Endothelial cell of umbilical vein (primary cell): ENCODE results near the gene ENOPH1. TPM values are rescaled to one million over a fixed set of nuclear protein-coding genes. Genes with fewer than 3 reads are reported as not detected.

Source experiments
- BruUV-seq: library from RNA; stranded (reverse); fragments of 400-500 nt; replicated peaks from 2 replicates; lab custom pipeline; 2021; lab: Mats Ljungman, UMichigan
- CTCF ChIA-PET: fragments of 300-600, 350-600 bp; sonication (Branson Sonifier 250); formaldehyde crosslinking; loops from one replicate; lab custom pipeline; 2021; ENCODE audit warnings: antibody characterized with exemption, inconsistent platforms; lab: Charles Lee
- POLR2A ChIA-PET: fragments of 300-600, 350-600 bp; sonication (Branson Sonifier 250); formaldehyde crosslinking; loops from one replicate; lab custom pipeline; 2021; ENCODE audit warnings: antibody characterized with exemption, inconsistent platforms; lab: Charles Lee
- DNase-seq: peaks from one replicate; pipeline ENCODE4 v3.0.0-alpha.2; 2011; ENCODE audit warnings: low read depth, low spot score
- FAIRE-seq: peaks from 2 replicates; lab custom pipeline; 2011; peaks lifted over from hg19 to GRCh38; lab: Jason Lieb, UNC
- H2AFZ ChIP-seq: 2 replicates; pipeline ENCODE4 v1.6.0; 2012; ENCODE audit warnings: low read depth, low read length, control low read depth, inconsistent platforms
- H3K27ac ChIP-seq: 2 replicates; pipeline ENCODE4 v1.5.1; 2011; ENCODE audit warnings: low read depth, mild to moderate bottlenecking, control low read depth, low read length, moderate library complexity; ENCODE audit not compliant: insufficient read depth
- H3K27me3 ChIP-seq, 2 experiments: 2 replicates each; pipeline versions ENCODE4 v1.6.0 to v1.6.1; 2011; ENCODE audit warnings: low read length in 2 of 2, mixed read lengths in 1 of 2; ENCODE audit not compliant: control insufficient read depth in 2 of 2, insufficient read depth in 2 of 2
- H3K36me3 ChIP-seq, 2 experiments: 2 replicates in 1 of 2; 3 replicates in 1 of 2; pipeline ENCODE4 v1.5.1; 2011; ENCODE audit warnings: low read length in 2 of 2, mild to moderate bottlenecking in 1 of 2, moderate library complexity in 1 of 2; ENCODE audit not compliant: control insufficient read depth in 2 of 2, insufficient read depth in 2 of 2; ENCODE audit errors: extremely low read depth in 1 of 2
- H3K4me1 ChIP-seq: 3 replicates; pipeline ENCODE4 v1.5.1; 2011; ENCODE audit warnings: mild to moderate bottlenecking, low read length; ENCODE audit not compliant: control insufficient read depth, insufficient read depth; ENCODE audit errors: extremely low read depth
- H3K4me2 ChIP-seq: 2 replicates; pipeline ENCODE4 v1.6.1; 2011; ENCODE audit warnings: low read length, control low read depth, mixed read lengths; ENCODE audit not compliant: insufficient read depth
- H3K4me3 ChIP-seq, 3 experiments: fragments of 200-600 bp in 1 of 3; sonication (generic), shearing (Covaris generic) in 1 of 3; replicated peaks in 1 of 3; 2 replicates each; pipeline ENCODE4 v1.5.1; 2011 to 2016; ENCODE audit warnings: control low read depth in 3 of 3, low read length in 3 of 3, mild to moderate bottlenecking in 2 of 3, inconsistent platforms in 1 of 3, low read depth in 1 of 3, moderate library complexity in 1 of 3; ENCODE audit not compliant: insufficient read depth in 1 of 3
- H3K79me2 ChIP-seq: 2 replicates; pipeline ENCODE4 v1.6.0; 2012; ENCODE audit warnings: low read length, inconsistent platforms; ENCODE audit not compliant: control insufficient read depth, insufficient read depth
- H3K9ac ChIP-seq: replicated peaks from 2 replicates; pipeline ENCODE3; 2011; ENCODE audit warnings: low read length, control low read depth; ENCODE audit not compliant: insufficient read depth; ENCODE audit errors: extremely low read depth
- H3K9me1 ChIP-seq: replicated peaks from 3 replicates; pipeline ENCODE4 v1.6.0; 2011; ENCODE audit warnings: mild to moderate bottlenecking, low read length; ENCODE audit not compliant: control insufficient read depth, insufficient read depth; ENCODE audit errors: extremely low read depth
- H3K9me3 ChIP-seq: replicated peaks from 2 replicates; pipeline ENCODE4 v1.5.1; 2012; ENCODE audit warnings: low read length, inconsistent platforms; ENCODE audit not compliant: control insufficient read depth, insufficient read depth
- H4K20me1 ChIP-seq: replicated peaks from 2 replicates; pipeline ENCODE3; 2011; ENCODE audit warnings: mild to moderate bottlenecking, low read length; ENCODE audit not compliant: control insufficient read depth, insufficient read depth; ENCODE audit errors: extremely low read depth
- CTCF ChIP-seq, 2 donors: IDR thresholded peaks; 1 replicate in 1 of 2; 2 replicates in 1 of 2; pipeline ENCODE4 v1.5.1; 2011; ENCODE audit warnings: low read length in 2 of 2, mild to moderate bottlenecking in 2 of 2, moderate library complexity in 2 of 2, control low read depth in 1 of 2, inconsistent platforms in 1 of 2, low read depth in 1 of 2; ENCODE audit not compliant: insufficient read depth in 1 of 2; ENCODE audit errors: extremely low read depth in 1 of 2
- EZH2 ChIP-seq: IDR thresholded peaks from 2 replicates; pipeline ENCODE4 v1.6.1; 2012; ENCODE audit warnings: borderline replicate concordance, low read depth, mild to moderate bottlenecking, moderate library complexity, low read length, inconsistent platforms; ENCODE audit not compliant: severe bottlenecking
- POLR2A ChIP-seq: IDR thresholded peaks from 2 replicates; pipeline ENCODE4 v1.6.1; 2012; ENCODE audit warnings: low read depth, mild to moderate bottlenecking, control low read depth, low read length
- POLR2AphosphoS5 ChIP-seq: IDR thresholded peaks from 2 replicates; pipeline ENCODE4 v1.6.1; 2012; ENCODE audit warnings: low read depth, mild to moderate bottlenecking, control low read depth, low read length, moderate library complexity; ENCODE audit not compliant: insufficient read depth
- dilution Hi-C: fragments of 300-500 bp; cut with MboI; formaldehyde crosslinking; loops from one replicate; pipeline ENCODE4 v1.15.0; 2019; ENCODE audit warnings: low sequenced_read_pairs; ENCODE audit not compliant: extremely low pct_ligation_motif_present
- intact Hi-C: fragments of 100-400 bp; cut with micrococcal nuclease; formaldehyde crosslinking; loops from one replicate; pipeline ENCODE4 v1.10.0; 2022
- polyA plus RNA-seq, 4 experiments: library from polyadenylated mRNA; depleted of rRNA in 3 of 4; stranded (reverse) in 3 of 4; unstranded in 1 of 4; fragments of >200 nt; gene quantifications; 2 replicates each; pipeline versions ENCODE4 v1.2.1 to v1.2.3, GENCODE V29; 2011 to 2012; ENCODE audit warnings: missing spikeins in 1 of 4
- total RNA-seq: library from RNA; stranded (reverse); gene quantifications from 2 replicates; pipeline ENCODE4 v1.2.3, GENCODE V29; 2021

Gene ENOPH1
- total and polyA plus RNA-seq, 2 donors (not counting 3 experiments of a cell fraction or from before 2014, with no cell fraction given) = 11.1 to 35.0 TPM

GRCh38 chr4:82428969-82429727 is 1.2 kb upstream of the ENOPH1 start:
- peak; percentile 95 for DNase-seq
- Histone ChIP-seq H3K4me1 (peaks cover 31% of the 10 kb centered on the region), H3K4me2 (peak overlapping the region; percentile 85), H3K9me3 (no peaks in the 10 kb centered on the region), H2AFZ (peak overlapping the region; percentile 77), H4K20me1 (peaks cover 36% of the 10 kb centered on the region), H3K4me3 (peak overlapping the region; percentile 89 to 100 (median 98)), H3K36me3 (peaks cover 10 to 36% of the 10 kb centered on the region in 2 experiments), H3K9me1 (no peaks in the 10 kb centered on the region), H3K27ac (peak overlapping the region; percentile 99), H3K9ac (peak overlapping the region; percentile 100), H3K27me3 (no peaks in the 10 kb centered on the region), H3K79me2 (peaks cover 78% of the 10 kb centered on the region)
- intact Hi-C loops = loop anchor here (1.0 kb wide), 1 partner anchor 55 kb away; no protein-coding TSS in a partner anchor
- ChIA-PET POLR2A (interaction anchor here (0.6 to 2.2 kb wide), 11 partner anchors 8 to 900 kb away, joined by 3 to 16 read pairs (median 4); partner anchors contain the start of genes COPS4, HNRNPD and THAP9), CTCF (interaction anchor here (0.7 to 2.6 kb wide), 14 partner anchors 10 to 144 kb away, joined by 3 to 16 read pairs (median 5); partner anchors contain the start of gene HNRNPD)
- BruUV-seq = no TSS peak
- peak; percentile 38 for FAIRE-seq
- dilution Hi-C loops = no loop called here
- TF ChIP-seq CTCF (IDR thresholded peaks at IDR 0.05; ENCODE audit: extremely low read depth in 1 of 2, insufficient read depth in 1 of 2, low read depth in 1 of 2, low read length in 2 of 2) (peak; percentile 80 to 99), EZH2 (no peak), POLR2A (peak; percentile 60), POLR2AphosphoS5 (peak; percentile 92)
